ENCODE results near the gene BIRC2. TPM values are rescaled to one million over a fixed set of nuclear protein-coding genes. Genes with fewer than 3 reads are reported as not detected.
A peak's percentile ranks its signal among the peaks of the same experiment; 100 is the strongest.

The BIRC2 gene
- polyA plus RNA-seq, 2 of the 4 experiments (the other 2 are of a cell fraction) = 24.2 to 60.4 TPM

- Histone ChIP-seq H3K4me1 (peaks cover 58% of the 10 kb centered on the region; the same call in 2 of the 3 replicates), H3K27ac (peak overlapping the region in 1 of 2 experiments; percentile 45; a peak in 2 of 6 replicates), H3K4me2 (peak overlapping the region; percentile 96), H3K4me3 (no peak overlapping the region), H3K9me3 (no peaks in the 10 kb centered on the region)
- WGBS (ENCODE audit: missing lambda C conversion rate) = 67% methylated on average over 1 of the region's 1 CpG
- ChIA-PET CTCF (interaction anchor here (0.7 kb wide), 1 partner anchor 18 kb away, joined by 4 read pairs; no protein-coding TSS in a partner anchor), POLR2A (no interaction called here)
- ATAC-seq (no peak), FAIRE-seq (no peak), DNase-seq (ENCODE audit: low read depth in 1 of 2, low spot score in 1 of 2) (no peak)
- TF ChIP-seq MAZ (IDR thresholded peaks at IDR 0.05; ENCODE audit: borderline replicate concordance, low read depth, low read length) = no peak
- TF ChIP-seq JUNB (IDR thresholded peaks at IDR 0.05) = 0 out of 2 replicates have a peak, but pooled peaks have one; percentile 22
- TF ChIP-seq EHMT2 (IDR thresholded peaks at IDR 0.05; ENCODE audit: low read depth) = no peak
- peak in 1 of 2 experiments; percentile 64; a peak in 2 of 4 replicates for TF ChIP-seq CEBPB (IDR thresholded peaks at IDR 0.05)
- no peak for TF ChIP-seq FOSL2 (IDR thresholded peaks at IDR 0.05)
- TF ChIP-seq FOSL2 (CRISPR knock-in tag; IDR thresholded peaks at IDR 0.05) = peak; percentile 43
- no peak for TF ChIP-seq RFX5 (IDR thresholded peaks at IDR 0.05)
- TF ChIP-seq CBX2 (IDR thresholded peaks at IDR 0.05; ENCODE audit: borderline replicate concordance, low read depth) = no peak
Measured at GRCh38 chr11:102323542-102324251, 23.3 kb upstream of the BIRC2 start.

GRCh38 chr11:102325088-102325487, 21.9 kb upstream of the BIRC2 start:
- WGBS (ENCODE audit: missing lambda C conversion rate) = 69% methylated on average over 3 of the region's 3 CpGs
- peak in 1 of 2 experiments; percentile 28; a peak in 1 of 6 replicates for ATAC-seq
- ChIA-PET POLR2A (no interaction called here), CTCF (interaction anchor here (0.6 to 1.4 kb wide), 3 partner anchors 16 to 308 kb away, joined by 3 to 7 read pairs (median 3); no protein-coding TSS in a partner anchor)
- no peak for FAIRE-seq
- Histone ChIP-seq H3K9me3 (no peaks in the 10 kb centered on the region), H3K4me3 (no peak overlapping the region), H3K27ac (peak overlapping the region in 1 of 2 experiments; percentile 38; a peak in 2 of 6 replicates), H3K4me2 (no peak overlapping the region), H3K4me1 (peaks cover 50% of the 10 kb centered on the region; the same call in 2 of the 3 replicates)
- no peak for DNase-seq (ENCODE audit: low read depth in 1 of 2, low spot score in 1 of 2)
- TF ChIP-seq ELK1 (IDR thresholded peaks at IDR 0.05; ENCODE audit: low read depth, low read length) = no peak
- TF ChIP-seq CTCF (IDR thresholded peaks at IDR 0.05) = 0 out of 3 replicates have a peak, but pooled peaks have one; percentile 9

- no peak for DNase-seq (ENCODE audit: low read depth in 1 of 2, low spot score in 1 of 2)
- POLR2A ChIA-PET = no interaction called here
- peak; percentile 27 for TF ChIP-seq MAFK (IDR thresholded peaks at IDR 0.05; ENCODE audit: partially characterized antibody)
- TF ChIP-seq ZSCAN20 (CRISPR knock-in tag; IDR thresholded peaks at IDR 0.05) = no peak
- no peak for ATAC-seq
- Histone ChIP-seq H3K4me1 (peaks cover 13% of the 10 kb centered on the region; the same call in 2 of the 3 replicates), H3K4me3 (no peak overlapping the region), H3K9me3 (no peaks in the 10 kb centered on the region), H3K4me2 (no peak overlapping the region), H3K27ac (no peak overlapping the region)
- 87% methylated on average over 1 of the region's 1 CpG for WGBS (ENCODE audit: missing lambda C conversion rate)
- CTCF ChIA-PET = interaction anchor here (1.4 kb wide), 1 partner anchor 13 kb away, joined by 6 read pairs; no protein-coding TSS in a partner anchor
- FAIRE-seq = no peak
Measured at GRCh38 chr11:102328748-102329147, 18.3 kb upstream of the BIRC2 start.

GRCh38 chr11:102330231-102330630, 16.8 kb upstream of the BIRC2 start:
- H3K27ac ChIP-seq = no peak overlapping the region
- H3K4me2 ChIP-seq = no peak overlapping the region
- DNase-seq (ENCODE audit: low read depth in 1 of 2, low spot score in 1 of 2) (no peak), ATAC-seq (no peak), FAIRE-seq (no peak)
- ChIA-PET POLR2A (no interaction called here), CTCF (no interaction called here)
- no peaks in the 10 kb centered on the region for H3K9me3 ChIP-seq
- H3K4me3 ChIP-seq = no peak overlapping the region
- no peaks in the 10 kb centered on the region for H3K4me1 ChIP-seq
- no peak for TF ChIP-seq RFX5 (IDR thresholded peaks at IDR 0.05)
- TF ChIP-seq SREBF2 (IDR thresholded peaks at IDR 0.05) = no peak
- no peak for TF ChIP-seq HOXB13 (CRISPR knock-in tag; IDR thresholded peaks at IDR 0.05; ENCODE audit: low read depth)
- no peak for TF ChIP-seq HES2 (IDR thresholded peaks at IDR 0.05)
- TF ChIP-seq REST (IDR thresholded peaks at IDR 0.05) = no peak
- TF ChIP-seq ELK1 (IDR thresholded peaks at IDR 0.05; ENCODE audit: low read depth, low read length) = no peak
- no peak for TF ChIP-seq CHD4 (IDR thresholded peaks at IDR 0.05; ENCODE audit: borderline replicate concordance)
- no peak for TF ChIP-seq POLR2A (IDR thresholded peaks at IDR 0.05; ENCODE audit: low read length)
- TF ChIP-seq TFCP2L1 (CRISPR knock-in tag; IDR thresholded peaks at IDR 0.05) = no peak
- no peak for TF ChIP-seq RCOR1 (IDR thresholded peaks at IDR 0.05; ENCODE audit: low read depth, low read length)
- no peak for TF ChIP-seq MAFK (IDR thresholded peaks at IDR 0.05; ENCODE audit: partially characterized antibody)
- no peak for TF ChIP-seq CBX8 (IDR thresholded peaks at IDR 0.05)

Measured in A549 (cell line).